Measurements from ENCODE around the gene DCT. TPM values are rescaled to one million over a fixed set of nuclear protein-coding genes. Genes with fewer than 3 reads are reported as not detected.

The DCT gene
- total and polyA plus RNA-seq, 2 of the 8 experiments (the other 6 are each of a cell fraction or from before 2014, with no cell fraction given) = 0.02 TPM; not detected in 1

GRCh38 chr13:94419925-94420305 lies 59.6 kb downstream of the DCT start (continued):
- TF ChIP-seq CHD7 (IDR thresholded peaks at IDR 0.05; ENCODE audit: insufficient replicate concordance, low read length) = no peak
- TF ChIP-seq RBBP5 (IDR thresholded peaks at IDR 0.05; ENCODE audit: borderline replicate concordance, low read depth, low read length) = no peak
- TF ChIP-seq KDM4A (IDR thresholded peaks at IDR 0.05; ENCODE audit: low read depth, low read length, severe bottlenecking) = no peak

Data from H1 (cell line).